Left ventricle myocardium inferior (tissue), 1 donor: ENCODE results near the gene ATP6V1D. TPM values are rescaled to one million over a fixed set of nuclear protein-coding genes. Genes with fewer than 3 reads are reported as not detected.

Experiments used
- DNase-seq: peaks from one replicate; pipeline ENCODE4 v3.0.0-alpha.2; 2020
- H3K27ac ChIP-seq: fragments of 200-600 bp; replicated peaks from 2 replicates; pipeline ENCODE4 v1.8.0; 2021
- H3K27me3 ChIP-seq: fragments of 200-600 bp; 2 replicates; pipeline ENCODE4 v1.8.0; 2021; ENCODE audit warnings: low read depth
- H3K36me3 ChIP-seq: fragments of 200-600 bp; 2 replicates; pipeline ENCODE4 v1.8.0; 2021
- H3K4me1 ChIP-seq: fragments of 200-600 bp; 2 replicates; pipeline ENCODE4 v1.8.0; 2021
- H3K4me3 ChIP-seq: fragments of 200-600 bp; 2 replicates; pipeline ENCODE4 v1.8.0; 2021; ENCODE audit warnings: mild to moderate bottlenecking, moderate library complexity
- H3K9me3 ChIP-seq: fragments of 200-600 bp; replicated peaks from 2 replicates; pipeline ENCODE4 v1.8.0; 2021
- intact Hi-C: fragments of 100-400 bp; cut with micrococcal nuclease; formaldehyde crosslinking; loops from one replicate; pipeline ENCODE4 v1.11.0; 2022
- total RNA-seq: library from RNA; stranded (reverse); fragmentation: NEBNext Ultra II Directional; extraction: Animal tissue kit (Norgen Biotek cat#: 25700); gene quantifications from one replicate; pipeline ENCODE4 v1.2.1, GENCODE V29; 2021
- TF ChIP-seq, protein P1 (sequence below): fragments of 200-600 bp; IDR thresholded peaks from 2 replicates; pipeline ENCODE4 v1.8.0; 2021; ENCODE audit warnings: antibody characterized with exemption, mild to moderate bottlenecking, borderline replicate concordance
- donor health status: DM: no; HTN: yes; CAD: no; lungs with severe emphysema.

The ATP6V1D gene
- total RNA-seq, 1 donor from 2014 or later: 185 TPM

DNA sequence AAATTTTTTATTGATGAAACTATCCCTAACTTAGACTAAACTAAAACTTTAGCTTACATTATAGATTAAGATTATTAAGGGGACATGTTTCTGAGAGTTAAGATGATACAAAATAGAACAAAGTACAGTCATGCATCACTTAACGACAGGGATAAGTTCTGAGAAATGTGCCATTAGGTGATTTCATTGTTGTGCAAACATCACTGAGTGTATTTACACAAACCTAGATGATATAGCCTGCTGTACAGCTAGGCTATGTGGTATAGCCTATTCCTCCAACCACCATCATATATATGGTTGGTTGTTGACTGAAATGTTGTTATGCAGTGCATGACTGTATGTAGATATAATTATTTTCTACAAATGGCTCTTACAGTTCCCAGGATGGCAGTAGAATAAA lies 46.5 kb downstream of the ATP6V1D start:
- no peak overlapping the region for H3K27ac ChIP-seq
- no peaks in the 10 kb centered on the region for H3K9me3 ChIP-seq
- intact Hi-C loops: no loop called here
- no peak for DNase-seq
- H3K4me3 ChIP-seq: no peak overlapping the region
- H3K4me1 ChIP-seq: no peaks in the 10 kb centered on the region
- no peaks in the 10 kb centered on the region for H3K27me3 ChIP-seq
- H3K36me3 ChIP-seq: peaks cover 40% of the 10 kb centered on the region
- TF ChIP-seq, protein P1, sequence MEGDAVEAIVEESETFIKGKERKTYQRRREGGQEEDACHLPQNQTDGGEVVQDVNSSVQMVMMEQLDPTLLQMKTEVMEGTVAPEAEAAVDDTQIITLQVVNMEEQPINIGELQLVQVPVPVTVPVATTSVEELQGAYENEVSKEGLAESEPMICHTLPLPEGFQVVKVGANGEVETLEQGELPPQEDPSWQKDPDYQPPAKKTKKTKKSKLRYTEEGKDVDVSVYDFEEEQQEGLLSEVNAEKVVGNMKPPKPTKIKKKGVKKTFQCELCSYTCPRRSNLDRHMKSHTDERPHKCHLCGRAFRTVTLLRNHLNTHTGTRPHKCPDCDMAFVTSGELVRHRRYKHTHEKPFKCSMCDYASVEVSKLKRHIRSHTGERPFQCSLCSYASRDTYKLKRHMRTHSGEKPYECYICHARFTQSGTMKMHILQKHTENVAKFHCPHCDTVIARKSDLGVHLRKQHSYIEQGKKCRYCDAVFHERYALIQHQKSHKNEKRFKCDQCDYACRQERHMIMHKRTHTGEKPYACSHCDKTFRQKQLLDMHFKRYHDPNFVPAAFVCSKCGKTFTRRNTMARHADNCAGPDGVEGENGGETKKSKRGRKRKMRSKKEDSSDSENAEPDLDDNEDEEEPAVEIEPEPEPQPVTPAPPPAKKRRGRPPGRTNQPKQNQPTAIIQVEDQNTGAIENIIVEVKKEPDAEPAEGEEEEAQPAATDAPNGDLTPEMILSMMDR: no peak

DNA sequence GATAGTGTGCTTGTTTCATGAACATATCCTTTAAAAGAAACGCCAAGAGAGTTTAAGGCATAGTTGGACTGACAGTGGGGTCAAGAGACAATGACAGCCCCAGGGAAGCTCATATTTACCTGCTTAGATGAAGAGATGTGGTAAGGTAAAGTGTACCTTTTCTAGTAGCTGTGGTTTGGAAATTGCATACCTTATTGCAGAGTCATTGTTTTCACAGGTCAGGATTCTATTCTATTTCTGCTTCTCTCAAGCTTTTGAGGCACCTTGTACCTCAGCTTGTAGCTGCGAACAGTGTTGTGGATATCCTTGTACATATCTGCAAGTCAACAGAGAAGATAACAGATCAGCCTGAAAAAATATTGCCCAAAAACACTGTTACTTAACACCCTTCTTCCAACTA lies 47.7 kb downstream of the ATP6V1D start:
- Histone ChIP-seq H3K4me1 (no peaks in the 10 kb centered on the region), H3K9me3 (no peaks in the 10 kb centered on the region), H3K4me3 (no peak overlapping the region), H3K27ac (no peak overlapping the region), H3K27me3 (no peaks in the 10 kb centered on the region), H3K36me3 (peaks cover 27% of the 10 kb centered on the region)
- TF ChIP-seq, protein P1: no peak
- intact Hi-C loops: no loop called here
- DNase-seq: no peak

Other genes starting within 250 kb of the ATP6V1D start
- not detected for gene GARIN2, start 170.4 kb downstream of the ATP6V1D start, total RNA-seq
- gene PALS1, start 118.4 kb downstream of the ATP6V1D start, total RNA-seq: 14.3 TPM
- gene EIF2S1, start 524 bp upstream of the ATP6V1D start, total RNA-seq: 92.7 TPM
- not detected for gene PLEK2, start 52.4 kb upstream of the ATP6V1D start, total RNA-seq
- 1.4 TPM for gene TMEM229B, start 128.9 kb upstream of the ATP6V1D start, total RNA-seq
- 3.7 TPM for gene PLEKHH1, start 173.5 kb upstream of the ATP6V1D start, total RNA-seq
- gene PIGH, start 240.5 kb upstream of the ATP6V1D start, total RNA-seq: 12.8 TPM